H9 (cell line): ENCODE data around the gene ZNF346. TPM values are rescaled to one million over a fixed set of nuclear protein-coding genes. Genes with fewer than 3 reads are reported as not detected.

Source experiments
- DNase-seq: peaks from one replicate; pipeline ENCODE4 v3.0.0-alpha.2; 2017
- H2AFZ ChIP-seq: one replicate; pipeline ENCODE4 v1.6.1; 2013; ENCODE audit warnings: mild to moderate bottlenecking, low read length, control low read depth, moderate library complexity
- H2AK5ac ChIP-seq: 2 replicates; pipeline ENCODE4 v1.6.1; 2013; ENCODE audit warnings: low read length, control low read depth, mixed read lengths; ENCODE audit not compliant: insufficient read length
- H2BK120ac ChIP-seq: one replicate; pipeline ENCODE4 v1.6.1; 2013; ENCODE audit warnings: low read depth, mild to moderate bottlenecking, low read length, control low read depth, inconsistent platforms; ENCODE audit not compliant: poor library complexity, severe bottlenecking
- H2BK12ac ChIP-seq: 2 replicates; pipeline ENCODE4 v1.6.1; 2013; ENCODE audit warnings: low read length, control low read depth, mixed read lengths, low read depth; ENCODE audit not compliant: insufficient read length
- H2BK15ac ChIP-seq: 2 replicates; pipeline ENCODE4 v1.6.1; 2013; ENCODE audit warnings: low read depth, low read length, control low read depth
- H2BK20ac ChIP-seq: one replicate; pipeline ENCODE4 v1.6.1; 2013; ENCODE audit warnings: low read depth, mild to moderate bottlenecking, low read length, control low read depth, inconsistent platforms; ENCODE audit not compliant: poor library complexity, severe bottlenecking
- H2BK5ac ChIP-seq: 2 replicates; pipeline ENCODE4 v1.6.1; 2013; ENCODE audit warnings: low read length, control low read depth, mixed read lengths; ENCODE audit not compliant: insufficient read length
- H3K14ac ChIP-seq: 2 replicates; pipeline ENCODE4 v1.6.1; 2013; ENCODE audit warnings: low read length, control low read depth; ENCODE audit not compliant: insufficient read depth
- H3K18ac ChIP-seq: 2 replicates; pipeline ENCODE4 v1.6.1; 2013; ENCODE audit warnings: low read depth, mild to moderate bottlenecking, mixed read lengths, low read length, control low read depth; ENCODE audit not compliant: insufficient read length
- H3K23ac ChIP-seq: 2 replicates; pipeline ENCODE4 v1.6.1; 2013; ENCODE audit warnings: low read length, control low read depth, mixed read lengths, low read depth; ENCODE audit not compliant: insufficient read length
- H3K23me2 ChIP-seq: 2 replicates; pipeline ENCODE4 v1.6.1; 2013; ENCODE audit warnings: low read depth, mild to moderate bottlenecking, mixed read lengths, low read length, control low read depth; ENCODE audit not compliant: insufficient read length, poor library complexity, severe bottlenecking
- H3K27ac ChIP-seq: 2 replicates; pipeline ENCODE4 v1.5.1; 2013; ENCODE audit warnings: low read length, control low read depth, mixed read lengths, low read depth; ENCODE audit not compliant: insufficient read length
- H3K27me3 ChIP-seq: 2 replicates; pipeline ENCODE4 v1.6.1; 2013; ENCODE audit warnings: low read length, control low read depth, inconsistent platforms; ENCODE audit not compliant: insufficient read depth
- H3K4ac ChIP-seq: 2 replicates; pipeline ENCODE4 v1.6.1; 2013; ENCODE audit warnings: low read depth, mild to moderate bottlenecking, control low read depth, inconsistent platforms, low read length, moderate library complexity
- H3K4me1 ChIP-seq: 2 replicates; pipeline ENCODE4 v1.6.1; 2013; ENCODE audit warnings: low read length, control low read depth, inconsistent platforms; ENCODE audit not compliant: insufficient read depth
- H3K4me2 ChIP-seq: 2 replicates; pipeline ENCODE4 v1.6.1; 2013; ENCODE audit warnings: low read length, control low read depth, mixed read lengths; ENCODE audit not compliant: insufficient read length, insufficient read depth
- H3K56ac ChIP-seq: 2 replicates; pipeline ENCODE4 v1.6.1; 2013; ENCODE audit warnings: low read depth, mild to moderate bottlenecking, mixed read lengths, low read length, control low read depth; ENCODE audit not compliant: insufficient read length
- H3K79me1 ChIP-seq: 2 replicates; pipeline ENCODE4 v1.6.1; 2013; ENCODE audit warnings: low read depth, mild to moderate bottlenecking, moderate library complexity, low read length, control low read depth, inconsistent platforms; ENCODE audit not compliant: insufficient read depth, poor library complexity, severe bottlenecking
- H3K79me2 ChIP-seq: 2 replicates; pipeline ENCODE4 v1.6.1; 2013; ENCODE audit warnings: low read length, control low read depth, inconsistent platforms; ENCODE audit not compliant: insufficient read depth
- H3K9ac ChIP-seq: 2 replicates; pipeline ENCODE4 v1.6.1; 2013; ENCODE audit warnings: low read length, control low read depth, mixed read lengths; ENCODE audit not compliant: insufficient read length; ENCODE audit errors: extremely low read depth
- H3K9me3 ChIP-seq: one replicate; pipeline ENCODE4 v1.6.1; 2013; ENCODE audit warnings: low read depth, low read length, inconsistent platforms; ENCODE audit not compliant: control insufficient read depth
- H3T11ph ChIP-seq: one replicate; pipeline ENCODE4 v1.6.1; 2013; ENCODE audit warnings: mild to moderate bottlenecking, low read length, control low read depth, inconsistent platforms
- H4K20me1 ChIP-seq: one replicate; pipeline ENCODE4 v1.6.1; 2013; ENCODE audit not compliant: control insufficient read depth, insufficient read length, insufficient read depth
- H4K5ac ChIP-seq: 2 replicates; pipeline ENCODE4 v1.6.1; 2013; ENCODE audit warnings: low read depth, mild to moderate bottlenecking, mixed read lengths, low read length, control low read depth; ENCODE audit not compliant: insufficient read length
- H4K8ac ChIP-seq: replicated peaks from 2 replicates; pipeline ENCODE4 v1.6.1; 2013; ENCODE audit warnings: low read length, control low read depth, mixed read lengths, low read depth; ENCODE audit not compliant: insufficient read length
- H4K91ac ChIP-seq: 2 replicates; pipeline ENCODE4 v1.6.1; 2013; ENCODE audit warnings: low read depth, mild to moderate bottlenecking, moderate library complexity, mixed read lengths, low read length, control low read depth; ENCODE audit not compliant: insufficient read length
- H3K27ac Mint-ChIP-seq, 3 experiments: 2 replicates in 2 of 3; 3 replicates in 1 of 3; pipeline ENCODE4 v1.8.0; 2020 to 2021; ENCODE audit warnings: mixed read lengths in 3 of 3, mild to moderate bottlenecking in 1 of 3, moderate library complexity in 1 of 3
- H3K27me3 Mint-ChIP-seq: 2 replicates; pipeline ENCODE4 v1.8.0; 2021; ENCODE audit warnings: low read depth, mild to moderate bottlenecking, moderate library complexity, mixed read lengths
- H3K36me3 Mint-ChIP-seq, 3 experiments: 2 replicates in 2 of 3; 3 replicates in 1 of 3; pipeline ENCODE4 v1.8.0; 2020 to 2021; ENCODE audit warnings: low read depth in 3 of 3, mixed read lengths in 3 of 3; ENCODE audit not compliant: insufficient read depth in 1 of 3
- H3K4me1 Mint-ChIP-seq, 2 experiments: 2 replicates each; pipeline ENCODE4 v1.8.0; 2020; ENCODE audit warnings: mixed read lengths in 2 of 2
- H3K4me3 Mint-ChIP-seq, 2 experiments: 2 replicates in 1 of 2; 3 replicates in 1 of 2; pipeline ENCODE4 v1.8.0; 2020 to 2021; ENCODE audit warnings: mild to moderate bottlenecking in 2 of 2, mixed read lengths in 2 of 2, moderate library complexity in 1 of 2
- H3K9me3 Mint-ChIP-seq, 2 experiments: 2 replicates in 1 of 2; 3 replicates in 1 of 2; pipeline ENCODE4 v1.8.0; 2020; ENCODE audit warnings: mild to moderate bottlenecking in 2 of 2, mixed read lengths in 2 of 2, moderate library complexity in 1 of 2
- CTCF ChIP-seq: fragments of 200-600 bp; sonication (generic); conservative IDR thresholded peaks from 3 replicates; pipeline ENCODE4 v1.8.0; 2021; ENCODE audit warnings: antibody characterized with exemption, mild to moderate bottlenecking
- WGBS: extraction: QIAGEN DNeasy Blood & Tissue Kit; methylation state at CpG from one replicate; pipeline ENCODE4 v1.1.7; 2013; ENCODE audit warnings: missing lambda C conversion rate, low lambda C conversion rate, mixed read lengths; ENCODE audit not compliant: insufficient read length; ENCODE audit errors: extremely low coverage; 5-methylcytosine and 5-hydroxymethylcytosine counted together
- total RNA-seq: library from RNA; stranded (reverse); gene quantifications from 2 replicates; pipeline ENCODE4 v1.2.1, GENCODE V29; 2021

ZNF346 gene
- total RNA-seq, 1 experiment from 2014 or later: 22.7 TPM

DNA sequence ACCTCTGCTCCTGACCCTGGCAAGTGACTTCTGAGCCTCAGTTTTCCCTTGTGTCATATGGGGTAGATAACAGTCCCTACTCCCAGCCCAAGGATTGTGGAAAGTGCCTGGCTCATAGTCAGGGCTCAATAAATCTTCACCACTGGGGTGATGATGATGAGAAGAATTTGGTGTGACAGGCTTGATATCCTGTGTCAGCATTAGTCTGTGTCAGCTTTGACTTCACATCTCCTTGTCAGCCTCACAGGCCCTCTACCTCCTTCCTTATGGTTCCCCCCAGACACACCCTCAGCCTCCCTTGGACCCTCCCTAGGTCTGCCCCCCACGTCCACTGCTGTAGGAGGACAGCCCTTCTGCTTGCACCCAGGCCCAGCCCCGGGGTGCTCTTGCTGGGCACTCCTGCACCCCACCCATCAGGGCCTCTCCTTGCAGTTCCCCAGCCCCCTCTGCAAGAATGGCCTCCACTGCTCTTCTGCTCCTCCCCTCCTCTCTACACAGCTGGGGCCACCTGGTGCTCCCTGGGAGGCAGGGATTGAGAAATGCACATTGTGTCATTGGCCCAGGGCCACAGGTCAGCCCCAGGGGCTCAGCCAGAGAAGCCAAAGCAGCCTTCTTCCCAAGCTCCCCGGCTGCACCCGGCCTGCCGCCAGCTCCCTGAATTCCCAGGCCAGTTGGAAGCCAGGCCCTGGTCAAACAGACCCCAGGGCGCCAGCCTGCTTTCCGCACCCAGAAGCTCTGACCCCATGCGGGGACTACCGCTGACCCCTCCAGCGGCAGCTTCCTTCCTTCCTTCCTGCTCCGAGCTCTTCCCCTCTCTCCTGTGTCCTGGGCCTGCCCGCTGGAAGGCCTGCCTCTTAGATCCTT, 72.0 kb downstream of the ZNF346 start:
- H3K4me2 ChIP-seq: no peak overlapping the region
- no peak overlapping the region for H4K8ac ChIP-seq
- H3K14ac ChIP-seq: no peak overlapping the region
- no peak overlapping the region; a peak in 1 of 5 replicates for H3K4me3 Mint-ChIP-seq
- no peaks in the 10 kb centered on the region for H3K27me3 ChIP-seq
- WGBS: no CpG with 5 or more reads among the region's 12 CpGs
- H3K4me1 Mint-ChIP-seq: peaks cover 9 to 18% of the 10 kb centered on the region in 2 experiments
- H2AK5ac ChIP-seq: no peak overlapping the region
- H2BK120ac ChIP-seq: no peak overlapping the region
- H3K9ac ChIP-seq: no peak overlapping the region
- no peak overlapping the region for H2BK20ac ChIP-seq
- H3K23ac ChIP-seq: no peak overlapping the region
- H3K27me3 Mint-ChIP-seq: no peaks in the 10 kb centered on the region
- H3K4me1 ChIP-seq: peaks cover 3% of the 10 kb centered on the region; the same call in 1 of the 2 replicates
- no peak overlapping the region for H2AFZ ChIP-seq
- no peak overlapping the region for H4K5ac ChIP-seq
- no peaks in the 10 kb centered on the region for H3K23me2 ChIP-seq
- H3T11ph ChIP-seq: no peak overlapping the region
- no peaks in the 10 kb centered on the region for H3K79me2 ChIP-seq
- H2BK15ac ChIP-seq: no peak overlapping the region
- no peak overlapping the region for H3K4ac ChIP-seq
- H4K20me1 ChIP-seq: no peaks in the 10 kb centered on the region
- no peak overlapping the region for H2BK5ac ChIP-seq
- H3K9me3 ChIP-seq: no peaks in the 10 kb centered on the region
- no peak for DNase-seq
- no peaks in the 10 kb centered on the region for H3K9me3 Mint-ChIP-seq
- peaks cover 26 to 54% (median 44%) of the 10 kb centered on the region in 3 experiments; a peak in 6 of 7 replicates for H3K36me3 Mint-ChIP-seq
- H3K79me1 ChIP-seq: no peaks in the 10 kb centered on the region
- no peak overlapping the region for H3K18ac ChIP-seq
- H4K91ac ChIP-seq: no peak overlapping the region
- no peak overlapping the region for H3K56ac ChIP-seq
- H3K27ac ChIP-seq: no peak overlapping the region
- no peak overlapping the region for H2BK12ac ChIP-seq
- no peak for TF ChIP-seq CTCF
- peak overlapping the region in 2 of 3 experiments; percentile 31 to 68; a peak in 2 of 7 replicates for H3K27ac Mint-ChIP-seq
